Cardiac muscle cell (in vitro differentiated cells and primary cell): ENCODE measurements around the gene KCTD1. TPM values are rescaled to one million over a fixed set of nuclear protein-coding genes. Genes with fewer than 3 reads are reported as not detected.

ENCODE experiments used
- DNase-seq, 2 donors: peaks; one replicate each; pipeline versions ENCODE4 v3.0.0 to v3.0.0-alpha.2; 2010 to 2017; ENCODE audit warnings: low read depth in 1 of 2, low spot score in 1 of 2
- H3K27ac ChIP-seq: fragments of 200-600 bp; sonication (generic); 2 replicates; pipeline ENCODE4 v1.5.1; 2016
- H3K27me3 ChIP-seq: fragments of 200-600 bp; sonication (generic); 2 replicates; pipeline ENCODE4 v1.6.0; 2016; ENCODE audit warnings: control low read depth
- H3K36me3 ChIP-seq: fragments of 200-600 bp; sonication (generic); 2 replicates; pipeline ENCODE4 v1.5.1; 2016; ENCODE audit warnings: control low read depth
- H3K4me1 ChIP-seq: fragments of 200-600 bp; sonication (generic); 2 replicates; pipeline ENCODE4 v1.8.1; 2017; ENCODE audit warnings: low read depth, mild to moderate bottlenecking, mixed run types
- H3K4me3 ChIP-seq: fragments of 200-600 bp; sonication (generic); 2 replicates; pipeline ENCODE4 v1.5.1; 2016; ENCODE audit warnings: mild to moderate bottlenecking
- H3K9me3 ChIP-seq: fragments of 200-600 bp; sonication (generic); 2 replicates; pipeline ENCODE4 v1.5.1; 2017; ENCODE audit warnings: low read depth, mild to moderate bottlenecking, control low read depth
- polyA plus RNA-seq: library from polyadenylated mRNA; unstranded; fragments of >200 nt; fragmentation: Nextera tagmentation; extraction: Ambion mirVana; gene quantifications from 2 replicates; pipeline ENCODE4 v1.2.1, GENCODE V29; 2016
- total RNA-seq: library from RNA; depleted of rRNA; stranded (reverse); fragments of >200 nt; gene quantifications from 2 replicates; pipeline ENCODE4 v1.2.3, GENCODE V29; 2016
- TF ChIP-seq, protein P1 (sequence below): IDR thresholded peaks from 2 replicates; pipeline ENCODE4 v1.5.1; 2012; ENCODE audit warnings: low read depth, mild to moderate bottlenecking, low read length

KCTD1 gene
- total and polyA plus RNA-seq, 2 experiments from 2014 or later = 3.9 to 23.1 TPM

DNA sequence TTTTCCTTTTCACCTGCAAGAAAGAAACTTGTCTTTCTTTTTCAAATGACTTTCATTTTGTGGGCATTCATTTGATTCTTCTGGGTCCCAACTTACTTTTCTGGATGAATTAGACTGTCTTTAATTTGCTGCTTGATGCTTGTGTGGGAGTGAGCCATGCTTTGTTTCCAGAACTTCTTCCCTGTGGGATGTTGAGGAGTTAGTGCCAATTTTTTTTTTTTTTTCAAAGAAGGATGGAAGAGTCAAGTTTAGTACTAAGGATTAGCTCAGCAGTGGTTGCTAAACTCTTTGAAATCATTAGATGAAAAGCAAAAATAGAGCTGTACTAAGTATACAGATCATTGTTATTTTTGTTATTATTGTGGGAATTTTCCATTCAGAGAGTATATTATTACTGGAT, 17.2 kb upstream of the KCTD1 start:
- Histone ChIP-seq H3K27me3 (no peaks in the 10 kb centered on the region), H3K4me3 (no peak overlapping the region), H3K27ac (no peak overlapping the region), H3K9me3 (no peaks in the 10 kb centered on the region), H3K36me3 (no peaks in the 10 kb centered on the region), H3K4me1 (peaks cover 9% of the 10 kb centered on the region)
- TF ChIP-seq, protein P1, sequence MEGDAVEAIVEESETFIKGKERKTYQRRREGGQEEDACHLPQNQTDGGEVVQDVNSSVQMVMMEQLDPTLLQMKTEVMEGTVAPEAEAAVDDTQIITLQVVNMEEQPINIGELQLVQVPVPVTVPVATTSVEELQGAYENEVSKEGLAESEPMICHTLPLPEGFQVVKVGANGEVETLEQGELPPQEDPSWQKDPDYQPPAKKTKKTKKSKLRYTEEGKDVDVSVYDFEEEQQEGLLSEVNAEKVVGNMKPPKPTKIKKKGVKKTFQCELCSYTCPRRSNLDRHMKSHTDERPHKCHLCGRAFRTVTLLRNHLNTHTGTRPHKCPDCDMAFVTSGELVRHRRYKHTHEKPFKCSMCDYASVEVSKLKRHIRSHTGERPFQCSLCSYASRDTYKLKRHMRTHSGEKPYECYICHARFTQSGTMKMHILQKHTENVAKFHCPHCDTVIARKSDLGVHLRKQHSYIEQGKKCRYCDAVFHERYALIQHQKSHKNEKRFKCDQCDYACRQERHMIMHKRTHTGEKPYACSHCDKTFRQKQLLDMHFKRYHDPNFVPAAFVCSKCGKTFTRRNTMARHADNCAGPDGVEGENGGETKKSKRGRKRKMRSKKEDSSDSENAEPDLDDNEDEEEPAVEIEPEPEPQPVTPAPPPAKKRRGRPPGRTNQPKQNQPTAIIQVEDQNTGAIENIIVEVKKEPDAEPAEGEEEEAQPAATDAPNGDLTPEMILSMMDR = no peak
- peak in 1 of 2 donors; percentile 36 for DNase-seq

DNA sequence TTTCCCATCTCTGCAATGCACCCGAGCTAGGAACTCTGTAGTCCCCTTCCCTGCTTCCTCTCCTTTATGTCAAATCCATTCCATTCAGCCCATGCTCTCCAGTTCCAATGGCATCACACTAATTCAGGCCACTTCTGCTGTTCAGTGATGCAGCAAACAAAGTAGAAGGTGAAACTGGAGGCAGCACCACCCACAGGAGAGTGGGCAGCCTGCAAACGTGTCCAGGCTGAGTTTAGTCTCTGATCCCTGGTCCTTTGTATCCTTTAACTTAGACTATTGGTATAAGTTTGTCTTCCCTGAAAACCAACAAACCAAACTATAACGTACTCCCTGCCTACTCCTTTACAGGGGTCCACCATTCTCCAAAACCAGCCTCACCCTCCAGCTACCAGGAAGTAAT, 14.7 kb upstream of the KCTD1 start:
- no peaks in the 10 kb centered on the region for H3K4me1 ChIP-seq
- TF ChIP-seq, protein P1 = no peak
- H3K27ac ChIP-seq = no peak overlapping the region
- no peaks in the 10 kb centered on the region for H3K36me3 ChIP-seq
- H3K9me3 ChIP-seq = no peaks in the 10 kb centered on the region
- no peak for DNase-seq
- H3K4me3 ChIP-seq = no peak overlapping the region
- H3K27me3 ChIP-seq = no peaks in the 10 kb centered on the region

DNA sequence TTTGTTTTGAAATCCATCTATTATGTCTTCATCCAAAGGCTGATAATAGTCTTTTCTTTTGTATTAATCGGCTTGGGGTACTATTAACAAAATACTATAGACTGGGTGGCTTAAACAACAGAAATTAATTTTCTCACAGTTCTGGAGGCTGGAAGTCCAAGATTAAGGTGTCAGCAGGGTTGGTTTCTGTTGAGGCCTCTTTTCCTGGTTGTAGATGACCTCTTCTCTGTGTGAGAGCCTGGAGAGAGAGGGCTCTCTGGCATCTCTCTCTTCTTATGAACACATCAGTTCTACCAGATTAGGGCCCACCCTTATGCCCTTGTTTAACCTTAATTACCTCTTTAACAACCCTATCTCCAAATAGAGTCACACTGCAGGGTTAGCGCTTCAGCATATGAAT, 14.2 kb upstream of the KCTD1 start:
- H3K27me3 ChIP-seq = no peaks in the 10 kb centered on the region

DNA sequence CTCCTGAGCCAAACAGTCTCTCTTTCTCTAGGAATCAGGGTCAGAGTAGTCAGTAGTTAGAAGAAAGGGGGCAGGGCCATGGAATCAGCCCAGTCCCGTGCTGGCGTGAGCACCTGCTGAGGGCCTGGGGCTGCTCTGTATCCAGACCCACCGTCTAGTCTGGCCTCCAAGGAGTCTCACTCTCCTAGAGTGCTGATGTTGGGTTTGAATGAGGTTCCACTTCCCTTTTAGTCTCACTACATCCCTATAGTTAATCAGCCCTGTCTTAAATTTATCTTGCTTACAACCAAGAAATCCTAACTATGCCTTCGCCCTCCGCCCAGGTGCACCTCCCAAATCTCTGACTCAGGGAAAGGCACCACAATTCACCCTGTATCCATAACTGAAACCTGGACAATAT, 13.4 kb upstream of the KCTD1 start:
- H3K27me3 ChIP-seq = no peaks in the 10 kb centered on the region
- H3K27ac ChIP-seq = no peak overlapping the region
- no peak for DNase-seq
- no peaks in the 10 kb centered on the region for H3K36me3 ChIP-seq
- no peak overlapping the region for H3K4me3 ChIP-seq
- H3K9me3 ChIP-seq = no peaks in the 10 kb centered on the region
- TF ChIP-seq, protein P1 = no peak
- no peaks in the 10 kb centered on the region for H3K4me1 ChIP-seq

More for the DNA sequence above, 14.2 kb upstream of the KCTD1 start:
- no peaks in the 10 kb centered on the region for H3K4me1 ChIP-seq
- no peak overlapping the region for H3K27ac ChIP-seq
- TF ChIP-seq, protein P1 = no peak
- no peak for DNase-seq
- H3K9me3 ChIP-seq = no peaks in the 10 kb centered on the region
- no peak overlapping the region for H3K4me3 ChIP-seq
- no peaks in the 10 kb centered on the region for H3K36me3 ChIP-seq

DNA sequence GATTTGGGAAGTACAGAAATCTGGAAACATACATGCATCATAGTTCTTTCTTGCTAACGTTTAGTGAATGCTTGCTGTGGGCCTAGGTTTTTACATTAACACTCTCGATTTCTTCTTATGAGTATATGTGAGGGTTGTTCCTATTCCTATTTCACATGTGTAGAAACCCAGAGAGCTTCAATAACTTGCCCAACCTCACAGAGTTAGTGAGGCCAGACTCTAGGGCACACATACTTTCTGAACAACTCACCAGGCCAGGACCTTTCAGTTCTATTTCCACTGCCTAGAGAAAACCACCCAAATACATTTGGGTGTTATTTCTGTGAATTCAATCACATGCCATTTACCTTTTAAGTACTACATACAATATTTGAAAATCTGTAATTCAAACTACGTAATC, 8.2 kb upstream of the KCTD1 start:
- peak in 1 of 2 donors; percentile 11 for DNase-seq
- H3K9me3 ChIP-seq = no peaks in the 10 kb centered on the region
- H3K27ac ChIP-seq = no peak overlapping the region
- peaks cover 41% of the 10 kb centered on the region for H3K27me3 ChIP-seq
- no peaks in the 10 kb centered on the region for H3K36me3 ChIP-seq
- no peak overlapping the region for H3K4me3 ChIP-seq
- H3K4me1 ChIP-seq = no peaks in the 10 kb centered on the region
- TF ChIP-seq, protein P1 = no peak
